Large intestine (tissue), 12 donors: ENCODE data around the gene SGSM1. TPM values are rescaled to one million over a fixed set of nuclear protein-coding genes. Genes with fewer than 3 reads are reported as not detected.

Experiments used
- DNase-seq, 2 donors: peaks; one replicate each; pipeline versions ENCODE4 v3.0.0 to v3.0.0-alpha.2; 2013
- H3K27ac ChIP-seq: one replicate; pipeline ENCODE4 v1.5.1; 2013; ENCODE audit warnings: low read length
- H3K27me3 ChIP-seq: 2 replicates; pipeline ENCODE4 v1.6.1; 2013; ENCODE audit warnings: low read length; ENCODE audit not compliant: control insufficient read depth, insufficient read depth
- H3K36me3 ChIP-seq: 2 replicates; pipeline ENCODE4 v1.6.1; 2013; ENCODE audit warnings: low read length; ENCODE audit not compliant: control insufficient read depth, insufficient read depth
- H3K4me1 ChIP-seq: one replicate; pipeline ENCODE4 v1.6.1; 2013; ENCODE audit warnings: low read length; ENCODE audit not compliant: control insufficient read depth, insufficient read depth
- H3K4me3 ChIP-seq: one replicate; pipeline ENCODE4 v1.5.1; 2013; ENCODE audit warnings: low read length
- H3K9me3 ChIP-seq: one replicate; pipeline ENCODE4 v1.6.1; 2013; ENCODE audit warnings: mild to moderate bottlenecking, low read depth, low read length, moderate library complexity; ENCODE audit not compliant: control insufficient read depth
- WGBS: methylation state at CpG from one replicate; pipeline ENCODE4 v1.1.5; 2013; ENCODE audit warnings: low lambda C conversion rate; ENCODE audit not compliant: insufficient coverage; 5-methylcytosine and 5-hydroxymethylcytosine counted together
- long read RNA-seq, 11 donors: transcript quantifications; one replicate each; lab custom pipeline, GENCODE V29; 2026
- polyA plus RNA-seq: library from polyadenylated mRNA; unstranded; fragments of 120-200 nt; gene quantifications from one replicate; pipeline ENCODE4 v1.2.1, GENCODE V29; 2013

The SGSM1 gene
- 7.2 TPM for polyA plus RNA-seq
- long read RNA-seq, donor 1: 0 reads
- long read RNA-seq, donor 2, full-length matches to known transcripts: 1 of 1 reads
- long read RNA-seq, donor 2, partial matches to known transcripts: 0 of 1 reads
- long read RNA-seq, donor 2, other reads (novel, unspliced or antisense): 0 of 1 reads
- long read RNA-seq, donor 3: 0 reads
- long read RNA-seq, donor 4: 0 reads
- long read RNA-seq, donor 5: 0 reads
- long read RNA-seq, donor 6: 0 reads
- long read RNA-seq, donor 7, full-length matches to known transcripts: 1 of 1 reads
- long read RNA-seq, donor 7, partial matches to known transcripts: 0 of 1 reads
- long read RNA-seq, donor 7, other reads (novel, unspliced or antisense): 0 of 1 reads
- long read RNA-seq, donor 8, full-length matches to known transcripts: 1 of 1 reads
- long read RNA-seq, donor 8, partial matches to known transcripts: 0 of 1 reads
- long read RNA-seq, donor 8, other reads (novel, unspliced or antisense): 0 of 1 reads
- long read RNA-seq, donor 9: 0 reads
- long read RNA-seq, donor 10, full-length matches to known transcripts: 2 of 2 reads
- long read RNA-seq, donor 10, partial matches to known transcripts: 0 of 2 reads
- long read RNA-seq, donor 10, other reads (novel, unspliced or antisense): 0 of 2 reads
- long read RNA-seq, donor 11: 0 reads

GRCh38 chr22:24805790-24806662 is at the start of gene SGSM1:
Gene SGSM1 (plus strand): TSS chr22:24806211. CDS start chr22:24806326, 115 bp downstream.
- H3K4me1 ChIP-seq: peaks cover 24% of the 10 kb centered on the region
- WGBS: no CpG with 5 or more reads among the region's 80 CpGs
- no peaks in the 10 kb centered on the region for H3K9me3 ChIP-seq

GRCh38 chr22:24758164-24758799 is 47.7 kb upstream of the SGSM1 start:
- Histone ChIP-seq H3K4me3 (no peak overlapping the region), H3K36me3 (no peaks in the 10 kb centered on the region), H3K27ac (no peak overlapping the region), H3K9me3 (no peaks in the 10 kb centered on the region), H3K27me3 (no peaks in the 10 kb centered on the region), H3K4me1 (no peaks in the 10 kb centered on the region)
- WGBS: 0% methylated on average over 1 of the region's 12 CpGs
- peak; percentile 28 to 34 for DNase-seq

More at GRCh38 chr22:24805790-24806662, at the start of gene SGSM1:
- Histone ChIP-seq H3K27ac (peak within 1 kb of the TSS; percentile 69), H3K36me3 (no peaks in the 10 kb centered on the region), H3K4me3 (peak within 1 kb of the TSS; percentile 93), H3K27me3 (no peaks in the 10 kb centered on the region)
- DNase-seq: peak; percentile 83 to 94

GRCh38 chr22:24759765-24760164 is 46.2 kb upstream of the SGSM1 start:
- H3K36me3 ChIP-seq: no peaks in the 10 kb centered on the region
- DNase-seq: no peak
- H3K9me3 ChIP-seq: no peaks in the 10 kb centered on the region
- no peak overlapping the region for H3K27ac ChIP-seq
- H3K4me3 ChIP-seq: no peak overlapping the region
- H3K27me3 ChIP-seq: peaks cover 6% of the 10 kb centered on the region
- no CpG with 5 or more reads among the region's 6 CpGs for WGBS
- no peaks in the 10 kb centered on the region for H3K4me1 ChIP-seq

- DNase-seq: no peak
- Histone ChIP-seq H3K27me3 (peaks cover 6% of the 10 kb centered on the region), H3K4me1 (no peaks in the 10 kb centered on the region), H3K4me3 (no peak overlapping the region), H3K27ac (no peak overlapping the region), H3K36me3 (no peaks in the 10 kb centered on the region), H3K9me3 (no peaks in the 10 kb centered on the region)
- WGBS: no CpG with 5 or more reads among the region's 7 CpGs
These were observed 45.2 kb upstream of the SGSM1 start for GRCh38 chr22:24760708-24761306.

- Histone ChIP-seq H3K4me3 (no peak overlapping the region), H3K36me3 (no peaks in the 10 kb centered on the region), H3K9me3 (no peaks in the 10 kb centered on the region), H3K27me3 (peaks cover 6% of the 10 kb centered on the region), H3K27ac (no peak overlapping the region), H3K4me1 (no peaks in the 10 kb centered on the region)
- WGBS: 88% methylated on average over 1 of the region's 10 CpGs
- DNase-seq: no peak
These were observed 43.9 kb upstream of the SGSM1 start for GRCh38 chr22:24761888-24762675.

- Histone ChIP-seq H3K9me3 (no peaks in the 10 kb centered on the region), H3K4me3 (no peak overlapping the region), H3K36me3 (no peaks in the 10 kb centered on the region), H3K27ac (no peak overlapping the region), H3K4me1 (no peaks in the 10 kb centered on the region), H3K27me3 (peaks cover 6% of the 10 kb centered on the region)
- 85% methylated on average over 8 of the region's 38 CpGs for WGBS
- DNase-seq: no peak
These were observed 42.0 kb upstream of the SGSM1 start for GRCh38 chr22:24763872-24764485.

GRCh38 chr22:24765166-24765565 is 40.8 kb upstream of the SGSM1 start:
- WGBS: 73% methylated on average over 2 of the region's 5 CpGs
- no peak for DNase-seq
- H3K27me3 ChIP-seq: peaks cover 6% of the 10 kb centered on the region
- no peak overlapping the region for H3K27ac ChIP-seq
- no peaks in the 10 kb centered on the region for H3K36me3 ChIP-seq
- H3K9me3 ChIP-seq: no peaks in the 10 kb centered on the region
- H3K4me3 ChIP-seq: no peak overlapping the region
- no peaks in the 10 kb centered on the region for H3K4me1 ChIP-seq

GRCh38 chr22:24768537-24769374 is 37.3 kb upstream of the SGSM1 start:
- Histone ChIP-seq H3K27ac (no peak overlapping the region), H3K4me1 (no peaks in the 10 kb centered on the region), H3K36me3 (no peaks in the 10 kb centered on the region), H3K4me3 (no peak overlapping the region), H3K27me3 (peaks cover 5% of the 10 kb centered on the region), H3K9me3 (no peaks in the 10 kb centered on the region)
- no CpG with 5 or more reads among the region's 8 CpGs for WGBS
- peak; percentile 51 to 57 for DNase-seq
